ENCODE measurements around the gene ARL4D.
"Not testable (repeated sequence)": the region's sequence is repeated elsewhere in the genome, so short reads cannot be mapped to it uniquely, and the experiment has no call there.

ARL4D gene

DNA sequence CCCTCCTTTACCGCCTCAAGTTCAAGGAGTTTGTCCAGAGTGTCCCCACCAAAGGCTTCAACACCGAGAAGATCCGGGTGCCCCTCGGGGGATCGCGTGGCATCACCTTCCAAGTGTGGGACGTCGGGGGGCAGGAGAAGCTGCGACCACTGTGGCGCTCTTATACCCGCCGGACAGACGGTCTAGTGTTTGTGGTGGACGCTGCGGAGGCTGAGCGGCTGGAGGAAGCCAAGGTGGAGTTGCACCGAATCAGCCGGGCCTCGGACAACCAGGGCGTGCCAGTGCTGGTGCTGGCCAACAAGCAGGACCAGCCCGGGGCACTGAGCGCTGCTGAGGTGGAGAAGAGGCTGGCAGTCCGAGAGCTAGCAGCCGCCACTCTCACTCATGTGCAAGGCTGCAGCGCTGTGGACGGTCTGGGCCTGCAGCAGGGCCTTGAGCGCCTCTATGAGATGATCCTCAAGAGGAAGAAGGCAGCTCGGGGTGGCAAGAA is 1.1 kb downstream of the ARL4D start:
- no peak for DNase-seq

DNA sequence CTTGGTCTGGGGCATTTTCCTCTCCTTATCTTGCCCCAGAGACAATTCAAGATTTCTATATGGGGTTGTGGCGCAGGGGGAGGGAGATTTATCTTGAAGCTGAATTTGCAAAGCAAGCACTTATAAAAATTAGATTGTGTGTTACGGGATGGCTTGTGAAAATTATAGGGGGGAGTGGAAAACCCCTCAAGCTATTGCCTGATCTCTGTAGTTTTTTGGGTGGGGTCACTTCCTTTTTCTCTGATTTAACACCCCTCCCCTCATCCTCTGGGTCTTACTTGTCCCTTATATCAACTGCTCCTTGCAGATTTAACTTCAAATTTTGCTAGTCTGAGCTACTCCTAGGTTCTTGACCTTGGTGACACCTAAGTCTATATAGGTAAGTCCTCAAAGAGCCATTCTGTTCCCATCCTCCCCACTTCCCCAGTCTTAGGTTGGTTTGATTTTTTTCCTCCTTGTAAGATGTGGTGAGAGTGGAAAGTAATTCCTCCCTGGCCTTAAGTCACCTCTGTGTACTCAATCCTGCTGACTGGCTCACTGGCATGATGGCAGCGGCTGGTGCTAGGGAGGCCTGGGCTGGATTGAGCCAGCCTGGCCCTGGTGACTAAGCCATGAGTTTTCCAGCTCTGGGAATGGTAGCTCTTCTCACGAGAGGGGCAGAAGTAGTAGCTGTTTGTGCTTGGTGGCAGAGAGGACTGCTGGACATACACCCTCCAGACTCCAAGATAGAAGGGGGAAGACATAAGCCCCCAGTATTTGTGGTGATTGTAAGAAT is 2.3 kb downstream of the ARL4D start:
- peak; percentile 82 for DNase-seq

- DNase-seq: peak; percentile 52
Observed at GRCh38 chr17:43402078-43402477, 3.3 kb downstream of the ARL4D start.

GRCh38 chr17:43402567-43402966 is 3.8 kb downstream of the ARL4D start:
- no peak for DNase-seq

DNA sequence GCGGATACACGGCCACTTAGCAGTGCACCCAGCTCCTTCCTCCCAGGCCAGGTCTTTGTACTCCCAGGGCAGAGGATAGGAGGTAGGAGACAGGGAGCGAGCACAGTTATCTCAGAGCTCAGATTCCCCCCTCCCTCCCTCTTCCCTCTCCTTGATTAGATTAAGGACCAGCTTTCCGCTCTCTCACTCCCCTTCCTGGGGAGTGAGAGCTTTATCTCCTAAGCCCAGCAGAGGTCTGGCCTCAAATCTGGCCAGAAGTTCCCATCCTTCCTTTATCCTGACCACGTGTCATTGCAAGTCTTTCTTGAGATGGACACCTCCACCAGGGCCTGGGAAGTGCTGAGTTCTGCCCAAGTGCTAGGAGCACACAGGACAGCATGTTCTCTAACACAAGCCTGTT is 5.1 kb downstream of the ARL4D start:
- no peak for DNase-seq

DNA sequence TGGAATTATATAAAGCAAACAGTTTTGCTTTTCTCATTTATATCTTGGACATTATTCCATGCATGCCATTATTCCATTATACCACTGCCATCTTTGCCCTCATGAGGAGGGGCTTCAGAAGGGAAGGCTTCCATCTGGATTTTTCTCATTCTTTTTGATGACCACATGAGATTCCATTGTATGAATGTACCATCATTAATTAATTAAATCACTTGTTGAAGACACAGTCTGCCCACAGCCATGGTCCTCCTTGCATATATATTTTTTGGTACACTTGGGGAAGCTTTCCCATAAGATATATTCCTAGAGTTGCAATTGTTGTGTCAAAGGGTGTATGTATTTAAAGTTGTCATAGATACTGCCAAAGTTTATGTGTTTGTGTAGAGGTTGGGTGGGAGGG is 7.1 kb downstream of the ARL4D start:
- no peak for DNase-seq

DNA sequence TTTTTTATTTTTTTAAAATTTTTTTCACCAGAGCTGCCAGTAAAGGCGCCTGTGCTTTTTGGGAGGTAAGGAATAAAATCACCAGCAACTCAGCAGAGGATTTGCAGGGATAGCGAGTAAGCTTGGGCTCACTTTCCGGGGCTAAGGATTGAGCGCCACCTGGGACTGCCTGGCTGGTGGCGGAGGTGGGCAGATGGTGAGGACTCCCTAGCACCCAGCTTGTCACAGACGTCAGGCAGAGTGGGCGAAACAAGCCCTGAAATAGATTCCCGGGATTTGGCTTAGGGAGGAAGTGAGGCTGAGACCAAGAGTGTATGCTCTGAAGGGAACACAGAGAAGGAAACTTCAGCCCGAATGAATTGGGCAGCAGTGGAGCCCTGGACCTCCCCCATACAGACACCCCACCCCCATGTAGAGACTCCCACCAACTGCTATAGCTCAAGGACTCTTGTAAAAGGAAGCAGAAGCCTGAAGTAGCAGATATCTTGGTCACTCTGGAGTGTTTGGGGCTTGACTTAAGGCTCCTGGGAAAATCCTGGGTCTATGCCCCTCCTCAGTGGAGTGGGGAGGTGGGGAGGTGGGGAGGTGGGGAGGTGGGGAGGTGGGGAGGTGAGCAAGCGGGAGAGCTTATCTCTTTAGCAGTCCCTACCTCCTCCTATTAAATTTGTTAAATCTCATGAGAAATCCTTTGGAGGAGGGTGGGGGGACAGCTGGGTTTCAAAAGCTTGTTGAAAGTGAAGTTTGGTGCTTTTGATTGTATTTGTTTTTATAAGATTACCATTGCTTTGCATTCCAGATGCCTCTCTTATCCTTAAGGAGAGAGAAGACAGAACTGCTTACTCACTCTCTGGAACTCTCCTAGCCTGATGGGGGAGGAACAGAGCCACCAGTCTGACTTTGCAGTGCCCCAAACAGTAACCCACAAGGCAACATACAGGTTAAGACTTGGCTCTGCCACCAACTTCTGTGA is 8.2 kb downstream of the ARL4D start:
- peak; percentile 52 for DNase-seq

DNA sequence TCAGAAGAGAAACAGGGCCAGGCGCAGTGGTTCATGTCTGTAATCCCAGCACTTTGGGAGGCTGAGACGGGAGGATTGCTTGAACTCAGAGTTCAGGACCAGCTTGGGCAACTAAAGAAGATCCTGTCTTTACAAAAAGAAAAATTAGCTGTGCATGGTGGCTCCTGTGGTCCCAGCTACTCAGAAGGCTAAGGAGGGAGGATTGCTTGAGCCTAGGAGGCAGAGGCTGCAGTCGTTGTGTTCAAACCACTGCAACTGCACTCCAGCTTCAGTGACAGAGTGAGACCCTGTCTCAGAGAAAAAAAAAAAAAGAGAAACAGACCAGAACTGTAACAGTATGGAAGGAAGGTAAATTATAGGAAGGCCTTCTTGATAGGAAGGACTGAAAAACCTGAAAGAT is 10.3 kb downstream of the ARL4D start:
- no peak for DNase-seq

DNA sequence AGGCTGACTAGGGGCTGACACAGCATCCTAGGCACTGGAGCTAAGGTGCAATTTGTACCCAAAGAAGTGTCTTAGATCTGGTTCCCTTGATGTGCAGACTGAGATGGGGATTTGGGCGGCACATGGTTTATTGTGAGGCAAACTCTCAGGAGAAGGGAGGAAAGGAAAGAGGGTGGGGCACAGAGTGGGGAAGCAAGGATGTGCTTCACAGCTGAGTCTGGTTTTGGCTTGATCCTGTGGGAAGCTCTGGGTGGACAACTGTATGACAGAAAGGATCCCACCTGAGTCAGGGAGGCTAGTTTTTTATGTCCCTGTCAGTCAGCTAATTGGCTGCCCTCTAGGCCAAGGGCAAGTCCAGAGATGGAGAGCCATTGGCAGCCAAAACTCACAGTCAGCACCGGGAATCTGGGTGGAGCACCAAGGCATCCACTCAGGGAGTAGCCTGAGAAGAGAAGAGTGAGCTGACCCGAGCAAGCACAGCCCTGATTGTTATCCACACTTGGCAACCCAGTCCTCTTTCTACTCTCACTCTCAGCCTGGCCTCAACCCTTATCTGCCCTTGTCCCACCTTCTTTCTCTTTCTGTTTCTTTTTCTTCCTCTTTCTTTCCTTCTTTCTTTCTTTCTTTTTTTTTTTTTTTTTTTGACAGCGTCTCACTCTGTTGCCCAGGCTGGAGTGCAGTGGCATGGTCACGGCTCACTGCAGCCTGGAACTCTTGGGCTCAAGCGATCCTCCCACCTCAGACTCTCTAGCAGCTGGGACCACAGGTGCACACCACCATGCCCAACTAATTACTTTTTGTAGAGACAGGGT is 12.0 kb downstream of the ARL4D start:
- no peak for DNase-seq

DNA sequence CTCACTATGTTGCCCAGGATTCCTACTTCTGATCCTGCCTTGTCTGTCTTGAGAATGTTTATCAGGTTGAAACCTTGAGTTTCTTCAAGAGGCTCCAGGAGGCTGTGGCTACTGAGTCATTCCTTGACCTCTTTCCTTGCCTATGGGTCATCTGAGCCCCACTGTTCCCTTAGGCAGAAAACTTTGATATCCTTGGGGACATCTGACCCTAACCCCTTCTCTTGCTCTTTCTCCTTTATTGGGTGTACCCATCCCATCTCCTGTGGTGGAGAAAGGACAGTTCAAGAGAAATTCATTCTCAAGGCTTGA is 12.5 kb downstream of the ARL4D start:
- no peak for DNase-seq

GRCh38 chr17:43411749-43412148 is 13.0 kb downstream of the ARL4D start:
- no peak for DNase-seq

GRCh38 chr17:43412166-43412565 is 13.4 kb downstream of the ARL4D start:
- DNase-seq: no peak

GRCh38 chr17:43416998-43417890 is 18.5 kb downstream of the ARL4D start:
- DNase-seq: no peak

DNA sequence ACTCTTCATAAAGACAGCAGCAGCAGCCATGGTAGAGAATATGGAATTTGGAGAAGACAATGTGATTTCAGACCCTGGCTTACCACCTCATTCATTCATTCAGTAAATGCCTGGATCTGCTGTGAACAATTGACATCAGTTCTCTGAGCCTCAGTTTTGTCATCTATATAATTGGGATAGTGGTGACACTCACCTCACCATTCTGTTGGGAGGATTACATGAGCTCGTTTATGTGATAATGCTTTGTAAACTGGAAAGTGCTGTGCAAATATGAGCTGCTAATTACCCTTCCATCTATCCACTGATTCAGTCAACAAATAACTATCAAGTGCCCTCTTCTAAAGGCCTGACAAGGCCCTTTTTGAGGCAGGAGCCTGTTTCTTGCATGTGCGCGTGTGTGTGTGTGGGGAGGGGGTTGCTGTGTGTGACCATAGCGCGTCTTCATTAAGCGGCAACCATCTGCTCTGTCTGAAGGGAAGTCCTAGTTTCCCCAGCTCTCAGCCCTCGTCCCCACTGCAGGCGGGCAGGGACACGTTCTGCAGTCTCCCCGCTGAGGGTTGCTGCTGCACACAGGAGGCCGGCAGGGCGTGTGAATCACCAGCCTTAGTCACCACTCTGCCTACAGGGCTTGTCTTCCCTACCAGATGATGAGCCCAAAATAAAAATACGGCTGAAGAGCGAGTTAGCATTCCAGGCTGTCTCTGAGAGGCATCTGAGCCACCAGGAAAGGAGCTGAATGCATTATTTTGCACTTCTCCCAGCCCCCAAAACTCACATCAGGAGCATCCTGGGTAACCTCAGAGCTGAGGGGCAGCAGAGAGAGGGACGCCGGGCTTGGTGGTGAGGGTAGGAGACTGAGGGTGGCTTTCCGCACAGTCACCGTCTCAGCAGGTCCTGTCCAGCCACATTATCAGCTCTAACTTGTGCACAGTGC is 19.9 kb downstream of the ARL4D start:
- DNase-seq: peak; percentile 86

DNA sequence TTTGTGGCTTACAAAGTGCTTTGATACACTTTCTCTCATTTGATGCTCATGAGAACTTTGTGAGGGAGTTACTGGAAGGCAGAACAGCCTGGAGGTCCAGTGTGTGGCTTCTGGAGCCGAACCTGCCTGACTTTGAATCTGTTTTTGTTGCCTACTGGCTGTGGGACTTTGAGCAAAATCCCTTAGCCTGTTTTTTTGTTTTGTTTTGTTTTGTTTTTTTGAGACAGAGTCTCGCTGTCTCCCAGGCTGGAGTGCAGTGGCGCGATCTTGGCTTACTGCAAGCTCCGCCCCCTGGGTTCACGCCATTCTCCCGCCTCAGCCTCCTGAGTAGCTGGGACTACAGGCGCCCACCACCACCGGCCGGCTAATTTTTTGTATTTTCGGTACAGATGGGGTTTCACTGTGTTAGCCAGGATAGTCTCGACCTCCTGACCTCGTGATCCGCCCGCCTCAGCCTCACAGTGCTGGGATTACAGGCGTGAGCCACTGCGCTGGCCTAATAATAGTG is 20.6 kb downstream of the ARL4D start:
- not testable (repeated sequence) for DNase-seq

DNA sequence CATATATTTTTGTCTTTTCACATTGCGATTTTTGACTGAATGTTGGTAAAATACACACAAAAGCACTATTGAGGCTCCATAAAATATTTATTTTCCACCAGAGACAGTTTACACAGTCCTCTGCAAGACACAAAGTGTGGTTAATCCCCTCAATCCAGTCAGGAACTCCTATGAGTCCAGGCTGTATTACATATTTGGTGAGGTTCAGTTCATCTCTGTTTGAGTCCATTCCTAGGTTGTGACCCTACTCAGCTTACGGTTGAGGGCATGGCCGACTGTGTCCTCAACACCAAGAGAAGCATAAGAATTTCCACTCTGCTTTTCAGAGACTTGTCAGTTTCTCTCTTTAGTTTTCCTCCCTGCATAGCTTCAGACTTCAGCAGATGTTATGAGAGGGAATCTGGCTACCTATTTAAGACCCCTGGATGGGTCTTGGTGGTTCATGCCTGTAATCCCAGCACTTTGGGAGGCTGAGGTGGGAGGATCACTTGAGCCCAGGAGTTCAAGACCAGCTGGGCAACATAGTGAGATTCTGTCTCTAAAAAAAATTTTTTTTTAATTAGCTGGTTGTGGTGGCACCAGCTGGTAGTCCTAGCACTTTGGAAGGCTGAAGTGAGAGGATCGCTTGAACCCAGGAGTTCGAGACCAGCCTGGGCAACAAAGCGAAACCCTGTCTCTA is 25.1 kb downstream of the ARL4D start:
- no peak for DNase-seq

- DNase-seq: no peak
Observed at GRCh38 chr17:43427362-43428043, 28.7 kb downstream of the ARL4D start.

GRCh38 chr17:43428524-43428923 is 29.7 kb downstream of the ARL4D start:
- no peak for DNase-seq

- no peak for DNase-seq
Observed at GRCh38 chr17:43430936-43431713, 32.3 kb downstream of the ARL4D start.
